H9 (cell line): ENCODE data around the gene COL3A1. TPM values are rescaled to one million over a fixed set of nuclear protein-coding genes. Genes with fewer than 3 reads are reported as not detected.

Experiments
- DNase-seq: peaks from one replicate; pipeline ENCODE4 v3.0.0-alpha.2; 2017
- H2AFZ ChIP-seq: one replicate; pipeline ENCODE4 v1.6.1; 2013; ENCODE audit warnings: mild to moderate bottlenecking, low read length, control low read depth, moderate library complexity
- H2AK5ac ChIP-seq: 2 replicates; pipeline ENCODE4 v1.6.1; 2013; ENCODE audit warnings: low read length, control low read depth, mixed read lengths; ENCODE audit not compliant: insufficient read length
- H2BK120ac ChIP-seq: one replicate; pipeline ENCODE4 v1.6.1; 2013; ENCODE audit warnings: low read depth, mild to moderate bottlenecking, low read length, control low read depth, inconsistent platforms; ENCODE audit not compliant: poor library complexity, severe bottlenecking
- H2BK12ac ChIP-seq: 2 replicates; pipeline ENCODE4 v1.6.1; 2013; ENCODE audit warnings: low read length, control low read depth, mixed read lengths, low read depth; ENCODE audit not compliant: insufficient read length
- H2BK15ac ChIP-seq: 2 replicates; pipeline ENCODE4 v1.6.1; 2013; ENCODE audit warnings: low read depth, low read length, control low read depth
- H2BK20ac ChIP-seq: one replicate; pipeline ENCODE4 v1.6.1; 2013; ENCODE audit warnings: low read depth, mild to moderate bottlenecking, low read length, control low read depth, inconsistent platforms; ENCODE audit not compliant: poor library complexity, severe bottlenecking
- H2BK5ac ChIP-seq: 2 replicates; pipeline ENCODE4 v1.6.1; 2013; ENCODE audit warnings: low read length, control low read depth, mixed read lengths; ENCODE audit not compliant: insufficient read length
- H3K14ac ChIP-seq: 2 replicates; pipeline ENCODE4 v1.6.1; 2013; ENCODE audit warnings: low read length, control low read depth; ENCODE audit not compliant: insufficient read depth
- H3K18ac ChIP-seq: 2 replicates; pipeline ENCODE4 v1.6.1; 2013; ENCODE audit warnings: low read depth, mild to moderate bottlenecking, mixed read lengths, low read length, control low read depth; ENCODE audit not compliant: insufficient read length
- H3K23ac ChIP-seq: 2 replicates; pipeline ENCODE4 v1.6.1; 2013; ENCODE audit warnings: low read length, control low read depth, mixed read lengths, low read depth; ENCODE audit not compliant: insufficient read length
- H3K23me2 ChIP-seq: 2 replicates; pipeline ENCODE4 v1.6.1; 2013; ENCODE audit warnings: low read depth, mild to moderate bottlenecking, mixed read lengths, low read length, control low read depth; ENCODE audit not compliant: insufficient read length, poor library complexity, severe bottlenecking
- H3K27ac ChIP-seq: 2 replicates; pipeline ENCODE4 v1.5.1; 2013; ENCODE audit warnings: low read length, control low read depth, mixed read lengths, low read depth; ENCODE audit not compliant: insufficient read length
- H3K27me3 ChIP-seq: 2 replicates; pipeline ENCODE4 v1.6.1; 2013; ENCODE audit warnings: low read length, control low read depth, inconsistent platforms; ENCODE audit not compliant: insufficient read depth
- H3K4ac ChIP-seq: 2 replicates; pipeline ENCODE4 v1.6.1; 2013; ENCODE audit warnings: low read depth, mild to moderate bottlenecking, control low read depth, inconsistent platforms, low read length, moderate library complexity
- H3K4me1 ChIP-seq: 2 replicates; pipeline ENCODE4 v1.6.1; 2013; ENCODE audit warnings: low read length, control low read depth, inconsistent platforms; ENCODE audit not compliant: insufficient read depth
- H3K4me2 ChIP-seq: 2 replicates; pipeline ENCODE4 v1.6.1; 2013; ENCODE audit warnings: low read length, control low read depth, mixed read lengths; ENCODE audit not compliant: insufficient read length, insufficient read depth
- H3K56ac ChIP-seq: 2 replicates; pipeline ENCODE4 v1.6.1; 2013; ENCODE audit warnings: low read depth, mild to moderate bottlenecking, mixed read lengths, low read length, control low read depth; ENCODE audit not compliant: insufficient read length
- H3K79me1 ChIP-seq: 2 replicates; pipeline ENCODE4 v1.6.1; 2013; ENCODE audit warnings: low read depth, mild to moderate bottlenecking, moderate library complexity, low read length, control low read depth, inconsistent platforms; ENCODE audit not compliant: insufficient read depth, poor library complexity, severe bottlenecking
- H3K79me2 ChIP-seq: 2 replicates; pipeline ENCODE4 v1.6.1; 2013; ENCODE audit warnings: low read length, control low read depth, inconsistent platforms; ENCODE audit not compliant: insufficient read depth
- H3K9ac ChIP-seq: 2 replicates; pipeline ENCODE4 v1.6.1; 2013; ENCODE audit warnings: low read length, control low read depth, mixed read lengths; ENCODE audit not compliant: insufficient read length; ENCODE audit errors: extremely low read depth
- H3K9me3 ChIP-seq: one replicate; pipeline ENCODE4 v1.6.1; 2013; ENCODE audit warnings: low read depth, low read length, inconsistent platforms; ENCODE audit not compliant: control insufficient read depth
- H3T11ph ChIP-seq: one replicate; pipeline ENCODE4 v1.6.1; 2013; ENCODE audit warnings: mild to moderate bottlenecking, low read length, control low read depth, inconsistent platforms
- H4K20me1 ChIP-seq: one replicate; pipeline ENCODE4 v1.6.1; 2013; ENCODE audit not compliant: control insufficient read depth, insufficient read length, insufficient read depth
- H4K5ac ChIP-seq: 2 replicates; pipeline ENCODE4 v1.6.1; 2013; ENCODE audit warnings: low read depth, mild to moderate bottlenecking, mixed read lengths, low read length, control low read depth; ENCODE audit not compliant: insufficient read length
- H4K8ac ChIP-seq: replicated peaks from 2 replicates; pipeline ENCODE4 v1.6.1; 2013; ENCODE audit warnings: low read length, control low read depth, mixed read lengths, low read depth; ENCODE audit not compliant: insufficient read length
- H4K91ac ChIP-seq: 2 replicates; pipeline ENCODE4 v1.6.1; 2013; ENCODE audit warnings: low read depth, mild to moderate bottlenecking, moderate library complexity, mixed read lengths, low read length, control low read depth; ENCODE audit not compliant: insufficient read length
- H3K27ac Mint-ChIP-seq, 3 experiments: 2 replicates in 2 of 3; 3 replicates in 1 of 3; pipeline ENCODE4 v1.8.0; 2020 to 2021; ENCODE audit warnings: mixed read lengths in 3 of 3, mild to moderate bottlenecking in 1 of 3, moderate library complexity in 1 of 3
- H3K27me3 Mint-ChIP-seq: 2 replicates; pipeline ENCODE4 v1.8.0; 2021; ENCODE audit warnings: low read depth, mild to moderate bottlenecking, moderate library complexity, mixed read lengths
- H3K36me3 Mint-ChIP-seq, 3 experiments: 2 replicates in 2 of 3; 3 replicates in 1 of 3; pipeline ENCODE4 v1.8.0; 2020 to 2021; ENCODE audit warnings: low read depth in 3 of 3, mixed read lengths in 3 of 3; ENCODE audit not compliant: insufficient read depth in 1 of 3
- H3K4me1 Mint-ChIP-seq, 2 experiments: 2 replicates each; pipeline ENCODE4 v1.8.0; 2020; ENCODE audit warnings: mixed read lengths in 2 of 2
- H3K4me3 Mint-ChIP-seq, 2 experiments: 2 replicates in 1 of 2; 3 replicates in 1 of 2; pipeline ENCODE4 v1.8.0; 2020 to 2021; ENCODE audit warnings: mild to moderate bottlenecking in 2 of 2, mixed read lengths in 2 of 2, moderate library complexity in 1 of 2
- H3K9me3 Mint-ChIP-seq, 2 experiments: 2 replicates in 1 of 2; 3 replicates in 1 of 2; pipeline ENCODE4 v1.8.0; 2020; ENCODE audit warnings: mild to moderate bottlenecking in 2 of 2, mixed read lengths in 2 of 2, moderate library complexity in 1 of 2
- total RNA-seq: library from RNA; stranded (reverse); gene quantifications from 2 replicates; pipeline ENCODE4 v1.2.1, GENCODE V29; 2021
- TF ChIP-seq, protein P1 (sequence below): fragments of 200-600 bp; sonication (generic); conservative IDR thresholded peaks from 3 replicates; pipeline ENCODE4 v1.8.0; 2021; ENCODE audit warnings: antibody characterized with exemption, mild to moderate bottlenecking

The COL3A1 gene
- total RNA-seq, 1 experiment from 2014 or later, result not detected

DNA sequence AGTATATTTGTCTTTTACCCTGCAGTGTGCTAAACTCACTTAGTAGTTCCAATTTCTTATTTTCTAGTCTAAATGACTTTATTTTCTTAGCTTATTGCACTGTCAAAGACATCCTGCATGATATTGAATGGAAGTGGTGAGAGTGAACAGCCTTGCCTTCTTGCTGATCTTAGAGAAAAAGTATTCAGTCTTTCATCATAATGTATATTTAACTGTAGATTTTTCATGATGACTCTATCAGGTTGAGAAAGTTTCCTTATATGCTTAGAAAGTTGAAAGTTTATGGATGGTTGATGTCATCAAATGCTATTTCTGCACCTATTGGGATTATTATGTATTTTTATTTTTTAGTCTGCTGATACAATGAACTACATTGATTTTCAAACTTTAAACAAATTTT lies 21.3 kb upstream of the COL3A1 start:
- H2AFZ ChIP-seq, result no peak overlapping the region
- no peaks in the 10 kb centered on the region for H3K27me3 ChIP-seq
- TF ChIP-seq, protein P1, sequence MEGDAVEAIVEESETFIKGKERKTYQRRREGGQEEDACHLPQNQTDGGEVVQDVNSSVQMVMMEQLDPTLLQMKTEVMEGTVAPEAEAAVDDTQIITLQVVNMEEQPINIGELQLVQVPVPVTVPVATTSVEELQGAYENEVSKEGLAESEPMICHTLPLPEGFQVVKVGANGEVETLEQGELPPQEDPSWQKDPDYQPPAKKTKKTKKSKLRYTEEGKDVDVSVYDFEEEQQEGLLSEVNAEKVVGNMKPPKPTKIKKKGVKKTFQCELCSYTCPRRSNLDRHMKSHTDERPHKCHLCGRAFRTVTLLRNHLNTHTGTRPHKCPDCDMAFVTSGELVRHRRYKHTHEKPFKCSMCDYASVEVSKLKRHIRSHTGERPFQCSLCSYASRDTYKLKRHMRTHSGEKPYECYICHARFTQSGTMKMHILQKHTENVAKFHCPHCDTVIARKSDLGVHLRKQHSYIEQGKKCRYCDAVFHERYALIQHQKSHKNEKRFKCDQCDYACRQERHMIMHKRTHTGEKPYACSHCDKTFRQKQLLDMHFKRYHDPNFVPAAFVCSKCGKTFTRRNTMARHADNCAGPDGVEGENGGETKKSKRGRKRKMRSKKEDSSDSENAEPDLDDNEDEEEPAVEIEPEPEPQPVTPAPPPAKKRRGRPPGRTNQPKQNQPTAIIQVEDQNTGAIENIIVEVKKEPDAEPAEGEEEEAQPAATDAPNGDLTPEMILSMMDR, result no peak
- Mint-ChIP-seq H3K4me3 (no peak overlapping the region), H3K36me3 (no peaks in the 10 kb centered on the region), H3K27me3 (no peaks in the 10 kb centered on the region), H3K27ac (no peak overlapping the region), H3K9me3 (no peaks in the 10 kb centered on the region), H3K4me1 (no peaks in the 10 kb centered on the region)
- no peak overlapping the region for H3K23ac ChIP-seq
- no peak overlapping the region for H3K18ac ChIP-seq
- no peak overlapping the region for H4K91ac ChIP-seq
- H3T11ph ChIP-seq, result no peak overlapping the region
- no peak overlapping the region for H4K8ac ChIP-seq
- H3K23me2 ChIP-seq, result no peaks in the 10 kb centered on the region
- H3K4me2 ChIP-seq, result no peak overlapping the region
- no peak overlapping the region for H3K14ac ChIP-seq
- no peak overlapping the region for H2BK12ac ChIP-seq
- H3K4ac ChIP-seq, result no peak overlapping the region
- no peaks in the 10 kb centered on the region for H3K9me3 ChIP-seq
- H3K56ac ChIP-seq, result no peak overlapping the region
- H3K79me2 ChIP-seq, result no peaks in the 10 kb centered on the region
- H2BK120ac ChIP-seq, result no peak overlapping the region
- no peak overlapping the region for H3K27ac ChIP-seq
- H2BK5ac ChIP-seq, result no peak overlapping the region
- H4K5ac ChIP-seq, result no peak overlapping the region
- no peak overlapping the region for H3K9ac ChIP-seq
- no peak overlapping the region for H2BK20ac ChIP-seq
- H3K4me1 ChIP-seq, result no peaks in the 10 kb centered on the region
- H2BK15ac ChIP-seq, result no peak overlapping the region
- DNase-seq, result no peak
- H2AK5ac ChIP-seq, result no peak overlapping the region
- H3K79me1 ChIP-seq, result no peaks in the 10 kb centered on the region
- no peaks in the 10 kb centered on the region for H4K20me1 ChIP-seq
